Endothelial cell of hepatic sinusoid (primary cell): Measurements from ENCODE around the gene PLCB2.

ENCODE experiments used
- in situ Hi-C: cut with HindIII; loops from 2 replicates; pipeline ENCODE4 v1.10.0; 2017; ENCODE audit warnings: low sequenced_read_pairs

Gene PLCB2

GRCh38 chr15:40328176-40328575 is 20.4 kb upstream of the PLCB2 start:
- in situ Hi-C loops = loop anchor here (5.0 kb wide), 1 partner anchor 94 kb away; no protein-coding TSS in a partner anchor

GRCh38 chr15:40327457-40327856 is 19.7 kb upstream of the PLCB2 start:
- in situ Hi-C loops = loop anchor here (5.0 kb wide), 1 partner anchor 95 kb away; no protein-coding TSS in a partner anchor

- in situ Hi-C loops = loop anchor here (5.0 kb wide), 1 partner anchor 97 kb away; no protein-coding TSS in a partner anchor
Observed at GRCh38 chr15:40325700-40326099, 18.0 kb upstream of the PLCB2 start.

GRCh38 chr15:40325188-40325587 is 17.5 kb upstream of the PLCB2 start:
- in situ Hi-C loops = loop anchor here (5.0 kb wide), 1 partner anchor 97 kb away; no protein-coding TSS in a partner anchor

- in situ Hi-C loops = loop anchor here (5.0 kb wide), 1 partner anchor 33 kb away; the partner anchor contains the start of gene DISP2
Observed at GRCh38 chr15:40323953-40324937, 16.5 kb upstream of the PLCB2 start.

- in situ Hi-C loops = loop anchor here (5.0 kb wide), 1 partner anchor 34 kb away; the partner anchor contains the start of gene DISP2
Observed at GRCh38 chr15:40323239-40323952, 15.7 kb upstream of the PLCB2 start, which contains the start of gene INAFM2. TSS of gene INAFM2 (plus strand) at chr15:40323692. CDS start at chr15:40324056, 364 bp downstream.

GRCh38 chr15:40322531-40323238 is 14.9 kb upstream of the PLCB2 start:
- in situ Hi-C loops = loop anchor here (5.0 kb wide), 1 partner anchor 35 kb away; the partner anchor contains the start of gene DISP2

- in situ Hi-C loops = loop anchor here (5.0 kb wide), 1 partner anchor 36 kb away; the partner anchor contains the start of gene DISP2
Observed at GRCh38 chr15:40320931-40321371, 13.2 kb upstream of the PLCB2 start.

GRCh38 chr15:40320409-40320808 is 12.7 kb upstream of the PLCB2 start:
- in situ Hi-C loops = loop anchor here (5.0 kb wide), 1 partner anchor 37 kb away; the partner anchor contains the start of gene DISP2

GRCh38 chr15:40317580-40317979 is 9.8 kb upstream of the PLCB2 start:
- in situ Hi-C loops = no loop called here

- in situ Hi-C loops = no loop called here
Observed at GRCh38 chr15:40316931-40317330, 9.2 kb upstream of the PLCB2 start.

- in situ Hi-C loops = no loop called here
Observed at GRCh38 chr15:40314723-40315276, 7.1 kb upstream of the PLCB2 start.

GRCh38 chr15:40313531-40314398 is 6.0 kb upstream of the PLCB2 start:
- in situ Hi-C loops = no loop called here

- in situ Hi-C loops = no loop called here
Observed at GRCh38 chr15:40312370-40313158, 4.8 kb upstream of the PLCB2 start.

- in situ Hi-C loops = no loop called here
Observed at GRCh38 chr15:40310993-40311392, 3.3 kb upstream of the PLCB2 start.

GRCh38 chr15:40310001-40310959 is 2.5 kb upstream of the PLCB2 start:
- in situ Hi-C loops = no loop called here

GRCh38 chr15:40309344-40309862 is 1.7 kb upstream of the PLCB2 start:
- in situ Hi-C loops = loop anchor here (5.0 kb wide), 1 partner anchor 87 kb away; no protein-coding TSS in a partner anchor
